HepG2 (cell line): Measurements from ENCODE around the gene MRPS2. TPM values are rescaled to one million over a fixed set of nuclear protein-coding genes. Genes with fewer than 3 reads are reported as not detected.

Source experiments
- ATAC-seq: fragments of 200-7000 bp; cut with Tn5 transposase; 3 replicates; pipeline ENCODE4 v1.9.1; 2020; ENCODE audit warnings: mild to moderate bottlenecking, moderate library complexity
- BruUV-seq: library from RNA; stranded (reverse); fragments of 400-500 nt; replicated peaks from 2 replicates; lab custom pipeline; 2021; lab: Mats Ljungman, UMichigan
- CTCF ChIA-PET: fragments of 300-600 bp; formaldehyde crosslinking; extraction: SDS; loops from one replicate; lab custom pipeline; 2021; ENCODE audit warnings: low total read pairs, inconsistent platforms, low intra/inter-chr PET ratio; lab: Yijun Ruan, JAX
- POLR2A ChIA-PET: fragments of 350-600 bp; sonication (Branson Sonifier 250); formaldehyde crosslinking; loops from one replicate; lab custom pipeline; 2020; ENCODE audit warnings: antibody characterized with exemption, inconsistent platforms; lab: Yijun Ruan, JAX
- DNase-seq: peaks from one replicate; pipeline ENCODE4 v3.0.0-alpha.2; 2015; ENCODE audit warnings: low spot score
- FAIRE-seq: peaks from 3 replicates; lab custom pipeline; 2011; peaks lifted over from hg19 to GRCh38; lab: Jason Lieb, UNC
- H2AFZ ChIP-seq: one replicate; pipeline ENCODE4 v1.6.1; 2011; ENCODE audit warnings: low read length, inconsistent platforms
- H3K27ac ChIP-seq: fragments of 300-600 bp; 3 replicates; pipeline ENCODE4 v1.8.0; 2011; ENCODE audit warnings: mixed run types, mild to moderate bottlenecking, mixed read lengths, low read length, inconsistent platforms; ENCODE audit not compliant: insufficient read depth; ENCODE audit errors: extremely low read length
- H3K27me3 ChIP-seq, 2 experiments: fragments of 200-600 bp in 1 of 2; 2 replicates in 1 of 2; 3 replicates in 1 of 2; pipeline versions ENCODE4 v1.6.0 to v1.8.0; 2011; ENCODE audit warnings: low read length in 2 of 2, mild to moderate bottlenecking in 2 of 2, moderate library complexity in 2 of 2, inconsistent platforms in 1 of 2; ENCODE audit not compliant: insufficient read depth in 2 of 2, control insufficient read depth in 1 of 2
- H3K36me3 ChIP-seq, 2 experiments: fragments of 200-600 bp in 1 of 2; replicated peaks in 1 of 2; 2 replicates in 1 of 2; 3 replicates in 1 of 2; pipeline versions ENCODE4 v1.5.1 to v1.8.0; 2011; ENCODE audit warnings: low read length in 2 of 2, inconsistent platforms in 1 of 2; ENCODE audit not compliant: insufficient read depth in 2 of 2, control insufficient read depth in 1 of 2
- H3K4me1 ChIP-seq: 2 replicates; pipeline ENCODE4 v1.5.1; 2012; ENCODE audit warnings: low read length, inconsistent platforms; ENCODE audit not compliant: insufficient read depth
- H3K4me2 ChIP-seq: 2 replicates; pipeline ENCODE4 v1.6.0; 2011; ENCODE audit warnings: low read depth, low read length, inconsistent platforms
- H3K4me3 ChIP-seq, 3 experiments: fragments of 200-600 bp in 1 of 3; sonication (generic), shearing (Covaris generic) in 1 of 3; replicated peaks in 1 of 3; 2 replicates each; pipeline ENCODE4 v1.5.1; 2011 to 2016; ENCODE audit warnings: low read length in 3 of 3, inconsistent platforms in 2 of 3, low read depth in 2 of 3, mild to moderate bottlenecking in 2 of 3, control low read depth in 1 of 3, mixed read lengths in 1 of 3; ENCODE audit not compliant: insufficient read depth in 1 of 3
- H3K79me2 ChIP-seq: one replicate; pipeline ENCODE4 v1.6.1; 2011; ENCODE audit warnings: low read length, inconsistent platforms; ENCODE audit not compliant: insufficient read depth
- H3K9ac ChIP-seq: 2 replicates; pipeline ENCODE4 v1.6.0; 2011; ENCODE audit warnings: mild to moderate bottlenecking, low read depth, low read length, inconsistent platforms; ENCODE audit not compliant: insufficient read depth
- H3K9me3 ChIP-seq: 2 replicates; pipeline ENCODE4 v1.5.1; 2012; ENCODE audit warnings: mild to moderate bottlenecking, low read length
- H4K20me1 ChIP-seq: 2 replicates; pipeline ENCODE4 v1.6.0; 2011; ENCODE audit warnings: inconsistent platforms, mild to moderate bottlenecking, low read length, moderate library complexity; ENCODE audit not compliant: insufficient read depth
- CCAR2 ChIP-seq: fragments of 200-400 bp; formaldehyde crosslinking; optimal IDR thresholded peaks from 2 replicates; pipeline ENCODE3; 2018; ENCODE audit warnings: low read depth, mild to moderate bottlenecking, low read length, moderate library complexity
- DBP ChIP-seq: sonication (generic); formaldehyde crosslinking; IDR thresholded peaks from 2 replicates; pipeline ENCODE4 v1.4.0; 2020; ENCODE audit warnings: missing genetic modification reagents; ENCODE audit errors: not compliant biosample characterization
- ETS1 ChIP-seq: sonication (generic); formaldehyde crosslinking; IDR thresholded peaks from 2 replicates; pipeline ENCODE4 v1.4.0; 2020; ENCODE audit warnings: missing genetic modification reagents
- FOSL1 ChIP-seq: sonication (generic); formaldehyde crosslinking; IDR thresholded peaks from 2 replicates; pipeline ENCODE4 v1.9.0; 2021; ENCODE audit warnings: missing genetic modification reagents, borderline replicate concordance
- FOXA1 ChIP-seq, 2 experiments: fragments of 450-650 bp in 1 of 2; sonication (generic) in 1 of 2; formaldehyde crosslinking in 1 of 2; IDR thresholded peaks; 2 replicates each; pipeline versions ENCODE4 v1.4.0 to v1.6.1; 2016 to 2020; ENCODE audit warnings: missing genetic modification reagents in 1 of 2
- HMG20B ChIP-seq: conservative IDR thresholded peaks from 2 replicates; pipeline ENCODE4 v1.6.1; 2016; ENCODE audit warnings: missing genetic modification reagents, missing compliant biosample characterization
- HOXA7 ChIP-seq: sonication (generic); formaldehyde crosslinking; IDR thresholded peaks from 2 replicates; pipeline ENCODE4 v1.8.1; 2022; ENCODE audit warnings: mild to moderate bottlenecking, missing genetic modification reagents, moderate library complexity
- MXD3 ChIP-seq: IDR thresholded peaks from 2 replicates; pipeline ENCODE4 v1.6.1; 2016; ENCODE audit warnings: mild to moderate bottlenecking, missing biosample characterization, missing genetic modification reagents
- RFXANK ChIP-seq: IDR thresholded peaks from 2 replicates; pipeline ENCODE4 v1.6.1; 2016
- RNF2 ChIP-seq: fragments of 450-650 bp; conservative IDR thresholded peaks from 2 replicates; pipeline ENCODE4 v1.6.1; 2016; ENCODE audit warnings: low read depth
- SMAD1 ChIP-seq: sonication (generic); formaldehyde crosslinking; IDR thresholded peaks from 2 replicates; pipeline ENCODE4 v1.4.0; 2020; ENCODE audit warnings: missing genetic modification reagents, low read depth, mild to moderate bottlenecking, borderline replicate concordance
- ZIK1 ChIP-seq: sonication (generic); formaldehyde crosslinking; IDR thresholded peaks from 2 replicates; pipeline ENCODE4 v1.5.0; 2020; ENCODE audit warnings: mild to moderate bottlenecking, low read depth, missing genetic modification reagents, borderline replicate concordance
- ZNF263 ChIP-seq: sonication (generic); formaldehyde crosslinking; IDR thresholded peaks from 2 replicates; pipeline ENCODE4 v1.4.0; 2020; ENCODE audit warnings: missing genetic modification reagents
- ZNF512 ChIP-seq: sonication (generic); formaldehyde crosslinking; IDR thresholded peaks from 2 replicates; pipeline ENCODE4 v1.4.0; 2020; ENCODE audit warnings: mild to moderate bottlenecking, missing genetic modification reagents
- ZNF558 ChIP-seq: sonication (generic); formaldehyde crosslinking; IDR thresholded peaks from 2 replicates; pipeline ENCODE4 v1.9.0; 2022; ENCODE audit warnings: mild to moderate bottlenecking, missing genetic modification reagents, borderline replicate concordance
- ZNF562 ChIP-seq: sonication (generic); formaldehyde crosslinking; IDR thresholded peaks from 2 replicates; pipeline ENCODE4 v1.8.0; 2022; ENCODE audit warnings: missing genetic modification reagents, borderline replicate concordance
- WGBS: methylation state at CpG from one replicate; pipeline ENCODE4 v1.1.6; 2017; ENCODE audit warnings: low lambda C conversion rate; 5-methylcytosine and 5-hydroxymethylcytosine counted together
- in situ Hi-C: cut with HindIII; loops from 2 replicates; pipeline ENCODE4 v1.10.0; 2017; ENCODE audit warnings: low pct_unique_long_range_greater_than_20kb; ENCODE audit not compliant: extremely low pct_ligation_motif_present
- intact Hi-C: fragments of 100-400 bp; cut with micrococcal nuclease; formaldehyde crosslinking; loops from one replicate; pipeline ENCODE4 v1.10.0; 2022; ENCODE audit not compliant: unreplicated experiment
- polyA plus RNA-seq, 8 experiments: library from polyadenylated mRNA; depleted of rRNA in 3 of 8; stranded (reverse) in 7 of 8; unstranded in 1 of 8; fragments of >200 nt; fragmentation: Illumina TruSeq in 4 of 8; extraction: Trizol in 4 of 8; gene quantifications; 2 replicates each; pipeline versions ENCODE4 v1.2.1 to v1.2.3, GENCODE V29; 2011 to 2016; ENCODE audit warnings: low read depth in 4 of 8, missing spikeins in 1 of 8, mixed read lengths in 1 of 8; ENCODE audit not compliant: insufficient read depth in 1 of 8
- total RNA-seq, 5 experiments: library from RNA; depleted of rRNA; stranded (reverse); fragments of >200 nt; fragmentation: Illumina TruSeq; extraction: Trizol; gene quantifications; 2 replicates each; pipeline ENCODE4 v1.2.3, GENCODE V29; 2016; ENCODE audit warnings: low read depth in 1 of 5

The MRPS2 gene
- total and polyA plus RNA-seq, 2 of the 13 experiments (the other 11 are each of a cell fraction or from before 2014, with no cell fraction given): 44.4 to 86.7 TPM

GRCh38 chr9:135488527-135488926 lies 12.0 kb upstream of the MRPS2 start:
- in situ Hi-C loops: no loop called here
- no peak overlapping the region for H3K27ac ChIP-seq
- H3K9me3 ChIP-seq: no peaks in the 10 kb centered on the region
- TF ChIP-seq ZNF562 (CRISPR knock-in tag) (no peak), FOXA1 (IDR thresholded peaks at IDR 0.05) (no peak), FOXA1 (CRISPR knock-in tag; IDR thresholded peaks at IDR 0.05) (no peak), MXD3 (no peak), ZNF263 (CRISPR knock-in tag) (no peak), FOSL1 (CRISPR knock-in tag) (no peak), CCAR2 (no peak), ZNF558 (CRISPR knock-in tag) (no peak), RFXANK (no peak), HOXA7 (CRISPR knock-in tag) (no peak), ZNF512 (CRISPR knock-in tag) (no peak), RNF2 (no peak), SMAD1 (CRISPR knock-in tag) (no peak), DBP (no peak), HMG20B (CRISPR knock-in tag) (no peak), ETS1 (CRISPR knock-in tag) (no peak), ZIK1 (no peak)
- ChIA-PET CTCF (no interaction called here), POLR2A (no interaction called here)
- H3K79me2 ChIP-seq: no peaks in the 10 kb centered on the region
- no peak overlapping the region for H2AFZ ChIP-seq
- WGBS: 97% methylated on average over 11 of the region's 17 CpGs
- DNase-seq: no peak
- H3K9ac ChIP-seq: no peak overlapping the region
- BruUV-seq: no TSS peak
- no peak overlapping the region for H3K4me2 ChIP-seq
- intact Hi-C loops: no loop called here
- H3K27me3 ChIP-seq: no peaks in the 10 kb centered on the region
- H3K36me3 ChIP-seq: peaks cover 15 to 30% of the 10 kb centered on the region in 2 experiments; a peak in 4 of 5 replicates
- no peak for ATAC-seq
- no peak for FAIRE-seq
- H4K20me1 ChIP-seq: no peaks in the 10 kb centered on the region
- H3K4me1 ChIP-seq: peaks cover 43% of the 10 kb centered on the region
- H3K4me3 ChIP-seq: no peak overlapping the region
